HG02970 (cell line): Measurements from ENCODE around the gene TTC34.

Experiments
- ATAC-seq: cut with Tn5 transposase; IDR thresholded peaks from one replicate; pipeline ENCODE4 v1.9.1; 2021; ENCODE audit warnings: mild to moderate bottlenecking, moderate library complexity, moderate number of reproducible peaks; ENCODE audit not compliant: unreplicated experiment, low FRiP score

The TTC34 gene

GRCh38 chr1:2595261-2595811 lies 206.2 kb downstream of the TTC34 start:
- ATAC-seq, result no peak

DNA sequence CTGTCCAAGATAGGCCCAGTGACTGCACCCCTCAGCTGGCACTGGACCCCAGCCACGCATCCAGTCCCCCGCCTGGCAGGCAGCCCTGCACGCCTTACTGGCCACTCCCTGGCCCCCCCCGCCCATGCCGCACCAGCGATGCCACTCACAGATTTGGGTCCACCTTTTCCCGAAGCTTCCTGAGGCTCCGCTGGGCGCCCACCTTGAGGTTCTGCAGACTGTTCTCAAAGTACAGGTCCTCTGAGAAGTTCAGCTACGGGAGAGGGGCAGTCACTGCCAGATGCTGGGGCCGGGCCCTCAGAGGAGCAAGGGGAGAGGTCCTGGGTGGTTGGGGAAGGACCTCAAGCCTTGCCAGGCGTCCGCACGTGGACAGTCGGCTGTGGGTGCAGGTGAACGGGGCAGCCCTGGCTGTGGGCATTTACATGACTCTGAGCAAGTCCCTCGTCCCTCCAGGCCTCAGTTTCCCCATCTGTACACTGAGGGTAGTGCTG lies 206.8 kb downstream of the TTC34 start:
- ATAC-seq, result no peak

DNA sequence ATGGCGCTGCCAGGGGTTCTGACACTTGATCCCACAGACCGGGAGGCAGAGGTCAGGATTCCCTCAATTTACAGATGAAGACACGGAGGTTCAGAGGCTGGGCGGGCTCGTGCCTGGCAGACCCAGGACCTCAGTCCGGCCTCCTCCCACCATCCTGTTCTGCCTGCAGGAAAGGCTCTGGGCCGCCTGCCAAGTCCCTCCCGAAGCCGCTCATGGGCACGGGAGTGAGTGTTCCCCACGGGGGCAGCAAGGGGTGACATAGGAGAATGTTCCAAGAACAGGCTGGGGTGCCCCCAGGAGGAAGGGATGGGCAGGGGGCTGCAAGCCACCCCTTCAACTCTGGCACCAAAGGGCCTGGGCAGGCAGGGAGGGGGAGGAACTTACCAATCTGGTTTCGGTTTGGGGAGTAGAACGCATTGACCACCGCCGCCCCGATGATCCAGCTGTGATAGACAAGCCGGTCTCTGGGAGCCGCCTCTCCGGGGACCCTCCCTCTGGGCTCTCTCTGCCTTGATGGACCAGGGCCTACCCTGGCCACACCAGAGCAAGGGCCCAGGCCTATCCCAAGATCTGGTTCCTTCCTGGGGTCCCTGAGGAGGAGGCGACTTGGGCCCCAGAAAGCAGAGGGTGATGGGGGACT lies 207.4 kb downstream of the TTC34 start:
- ATAC-seq, result no peak

GRCh38 chr1:2593251-2593878 lies 208.1 kb downstream of the TTC34 start:
- no peak for ATAC-seq

DNA sequence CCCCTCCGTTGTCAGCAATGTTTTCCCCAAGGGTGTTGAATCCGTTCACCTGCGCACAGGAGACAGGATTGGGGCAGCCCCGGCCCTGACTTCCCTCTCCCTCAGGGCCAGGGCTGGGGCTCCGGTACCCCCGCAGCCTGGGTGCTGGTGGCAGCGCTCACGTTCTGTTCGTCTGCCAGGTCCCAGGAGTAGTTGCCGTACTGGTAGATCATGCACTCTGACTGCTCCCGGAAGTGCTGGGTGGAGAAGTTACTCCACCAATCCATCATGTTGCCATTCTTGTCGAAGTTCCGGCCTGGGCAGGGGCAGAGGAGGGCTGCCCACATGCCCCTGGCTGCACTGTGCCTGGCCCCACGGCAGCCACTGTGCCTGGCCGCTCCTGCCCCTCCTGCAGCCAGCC lies 208.8 kb downstream of the TTC34 start:
- no peak for ATAC-seq

DNA sequence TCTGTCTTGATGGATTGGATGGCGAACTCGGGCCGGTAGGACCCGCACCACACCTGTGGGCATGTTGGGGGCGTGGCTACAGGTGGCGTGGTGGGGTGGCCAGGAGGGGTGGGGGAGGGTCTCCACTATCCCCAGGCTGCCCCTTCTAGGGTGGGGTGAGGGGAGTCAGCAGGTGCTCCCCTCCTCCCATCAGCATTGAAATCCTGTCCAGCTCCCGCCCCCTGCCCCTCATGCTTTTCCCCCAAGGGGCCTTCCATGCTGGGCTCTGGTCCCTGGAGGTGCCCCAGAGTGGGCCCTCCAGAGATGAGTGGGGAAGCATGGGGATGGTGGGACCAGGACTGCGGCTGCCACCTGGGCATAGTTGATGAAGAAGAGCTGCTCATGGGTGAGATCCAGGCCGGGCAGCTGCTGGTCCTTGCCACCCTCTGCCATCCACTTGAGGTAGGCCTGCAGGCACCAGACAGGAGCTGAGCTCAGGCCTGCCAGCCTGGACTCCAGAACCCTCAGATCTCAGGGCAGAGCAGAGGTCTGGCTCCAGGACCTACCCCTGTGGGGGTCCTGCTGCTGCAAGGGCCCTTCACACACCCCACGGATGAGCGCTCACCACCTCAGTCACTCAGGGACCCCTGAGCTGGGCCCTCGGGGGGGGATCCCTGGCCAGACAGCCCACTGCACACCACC lies 209.8 kb downstream of the TTC34 start:
- ATAC-seq, result no peak

DNA sequence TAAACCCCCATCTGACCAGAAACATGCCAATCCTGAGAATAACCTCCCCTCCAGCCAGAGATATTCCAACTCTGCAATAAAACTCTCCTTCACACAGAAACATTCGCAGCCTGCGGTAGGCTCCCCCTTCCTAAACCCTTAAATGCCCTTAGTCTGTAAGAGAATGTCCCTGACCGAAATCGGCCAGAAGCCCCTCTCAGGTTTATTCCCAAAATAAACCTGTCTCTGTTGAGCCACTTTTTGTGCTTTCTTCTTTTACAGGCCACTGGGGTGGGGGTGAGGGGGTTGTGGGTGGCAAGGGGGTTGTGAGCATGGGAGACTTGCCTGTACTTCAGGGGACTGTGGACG lies 210.3 kb downstream of the TTC34 start:
- no peak for ATAC-seq

DNA sequence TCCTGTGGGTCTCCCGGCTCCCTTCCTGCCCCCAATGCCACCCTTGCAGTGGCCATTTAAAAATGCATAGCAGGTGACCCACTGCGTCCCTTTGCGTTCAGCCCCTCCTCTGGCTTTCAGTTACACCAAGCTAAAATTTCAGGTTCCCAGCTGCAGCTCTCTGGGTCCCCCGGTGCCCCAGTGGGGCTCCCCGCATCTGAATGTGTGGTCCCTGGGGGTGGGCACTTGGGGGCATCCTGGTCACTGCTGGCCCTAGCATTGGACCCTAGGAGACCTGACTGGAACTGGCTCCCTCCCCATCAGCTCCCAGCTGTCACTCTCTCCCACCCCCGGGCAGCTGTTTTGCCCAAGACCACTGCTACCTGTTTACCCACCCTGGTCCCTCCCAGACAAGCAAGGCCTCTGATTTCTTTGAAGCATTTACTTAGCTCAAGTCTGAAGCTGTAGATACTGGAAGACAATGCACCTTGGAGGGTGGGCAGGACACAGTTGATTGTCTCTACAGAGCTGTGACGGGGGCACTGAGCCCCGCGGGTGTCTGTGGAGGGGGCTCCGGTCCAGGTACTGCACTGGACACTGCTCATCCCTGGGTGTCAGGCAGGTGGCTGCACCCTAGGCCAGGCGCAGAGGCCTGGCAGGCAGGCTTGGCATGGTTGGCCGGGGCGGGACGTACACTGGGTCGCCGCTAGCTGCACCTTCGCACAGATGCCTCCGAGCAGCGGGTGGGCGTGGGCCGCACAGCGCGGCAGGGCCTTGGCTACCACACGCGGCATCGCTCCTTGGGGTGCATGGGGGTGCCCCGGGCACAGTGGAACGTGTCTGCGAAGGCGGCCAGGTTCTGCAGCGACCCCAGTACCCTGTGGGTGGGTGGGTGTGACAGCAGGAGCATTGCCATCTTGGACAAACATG lies 211.0 kb downstream of the TTC34 start:
- no peak for ATAC-seq

DNA sequence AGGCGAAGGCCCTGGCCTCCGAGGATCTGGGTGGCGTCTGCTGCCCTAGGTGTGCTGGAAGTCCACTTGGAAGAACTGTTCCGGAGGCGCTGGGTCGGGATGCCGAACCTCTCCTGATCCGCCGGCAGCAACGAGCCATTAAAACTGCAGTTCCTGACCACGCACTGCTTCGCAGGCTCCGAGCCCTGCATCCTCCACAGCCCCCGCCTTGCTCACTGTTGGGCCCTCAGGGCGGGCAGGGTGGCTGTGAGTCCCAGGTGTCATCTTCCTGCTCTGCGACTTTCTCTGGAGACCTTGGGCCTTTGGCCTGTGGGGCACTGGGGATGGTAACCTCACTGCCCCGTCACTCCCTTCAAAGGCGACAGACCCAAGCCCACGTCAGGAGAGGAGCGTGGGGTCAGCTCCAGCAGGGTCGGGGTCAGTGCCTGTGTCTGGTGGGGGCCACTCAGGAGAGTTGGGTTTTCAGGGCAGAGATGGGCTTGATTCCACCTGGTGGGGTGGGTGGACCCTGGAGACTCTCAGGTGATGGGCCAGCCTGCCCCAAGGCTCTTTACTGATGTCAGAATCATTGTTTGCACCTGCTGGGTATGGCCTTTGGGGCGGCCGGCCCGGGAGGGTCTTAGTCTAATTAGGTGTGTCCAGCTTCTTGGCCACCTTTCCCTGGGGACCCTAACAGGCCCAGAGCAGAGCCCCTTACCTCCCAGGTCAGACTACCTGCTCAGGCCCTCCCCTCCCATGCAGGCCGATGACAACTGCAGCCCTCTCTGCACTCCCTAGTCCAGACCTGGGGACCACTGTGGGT lies 211.9 kb downstream of the TTC34 start:
- ATAC-seq, result no peak

DNA sequence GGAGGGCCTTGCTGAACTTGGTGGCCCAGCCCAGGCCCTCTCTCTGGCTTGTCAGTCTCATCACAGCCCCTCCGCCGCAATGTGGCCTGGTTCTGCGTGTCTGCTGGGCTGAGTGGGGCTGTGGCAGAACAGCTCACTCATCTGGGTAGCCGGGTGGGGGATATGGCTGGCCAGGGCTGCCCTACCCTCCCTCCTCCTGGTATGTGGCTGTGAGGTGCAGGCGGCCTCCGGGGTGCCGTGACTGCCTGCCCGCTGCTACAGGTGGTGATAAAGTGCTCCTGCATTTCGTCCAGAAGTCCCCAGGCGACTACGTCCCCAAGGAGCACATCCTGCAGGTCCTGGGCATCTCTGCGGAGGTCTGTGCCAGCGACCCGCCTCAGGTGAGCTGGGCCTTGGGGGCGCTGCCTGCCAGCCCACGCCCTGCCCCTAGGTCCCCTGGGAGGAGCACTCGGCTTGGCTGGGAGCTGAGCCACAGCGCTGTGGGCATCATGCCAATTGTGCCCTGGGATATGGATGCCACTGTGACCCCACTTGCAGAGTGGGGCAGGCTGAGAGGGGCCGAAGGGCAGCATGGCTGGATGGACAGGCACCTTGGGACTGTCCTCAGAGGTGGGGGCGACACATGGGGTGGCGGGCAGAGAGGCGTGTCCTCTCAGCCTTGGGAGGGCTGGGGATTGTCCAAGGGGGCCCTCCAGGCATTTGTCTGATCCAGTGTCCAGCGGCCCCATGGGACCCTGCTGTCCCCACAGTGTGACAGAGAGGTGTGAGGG lies 212.6 kb downstream of the TTC34 start:
- ATAC-seq, result no peak

DNA sequence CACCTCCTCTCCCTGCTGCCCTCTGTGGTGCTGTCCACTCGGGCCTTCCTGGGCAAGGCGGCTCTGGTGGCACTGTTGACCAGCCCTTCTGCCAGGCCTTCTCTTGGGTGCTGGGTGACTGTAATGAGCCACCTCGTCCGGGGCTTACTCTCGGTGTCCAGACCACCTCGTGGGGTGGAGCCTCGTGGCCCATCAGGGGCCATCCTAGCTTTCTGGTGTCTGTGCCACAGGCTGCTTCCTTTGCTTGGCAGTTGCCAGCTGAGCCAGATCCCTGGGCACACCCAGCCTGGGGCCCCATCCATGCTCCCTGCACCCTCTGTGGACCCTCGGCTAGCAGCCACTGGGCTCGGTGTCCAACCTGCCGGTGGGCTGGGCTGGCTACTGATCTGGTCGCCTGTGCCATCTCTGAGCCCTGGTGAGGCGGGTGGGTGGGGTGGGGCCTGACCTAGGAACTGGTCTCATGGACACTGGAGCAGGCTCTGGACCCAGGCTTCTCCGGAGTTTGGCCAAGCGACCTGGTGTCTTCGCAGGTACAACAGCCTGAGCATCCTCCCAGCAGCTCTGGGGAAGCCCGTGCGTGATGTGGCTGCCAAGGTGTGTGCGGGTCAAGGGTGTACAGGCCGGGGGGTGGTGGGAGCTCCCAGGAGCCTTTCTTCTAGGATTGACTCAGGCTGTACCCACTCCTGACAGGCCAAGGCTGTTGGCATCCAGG lies 213.5 kb downstream of the TTC34 start:
- ATAC-seq, result no peak

DNA sequence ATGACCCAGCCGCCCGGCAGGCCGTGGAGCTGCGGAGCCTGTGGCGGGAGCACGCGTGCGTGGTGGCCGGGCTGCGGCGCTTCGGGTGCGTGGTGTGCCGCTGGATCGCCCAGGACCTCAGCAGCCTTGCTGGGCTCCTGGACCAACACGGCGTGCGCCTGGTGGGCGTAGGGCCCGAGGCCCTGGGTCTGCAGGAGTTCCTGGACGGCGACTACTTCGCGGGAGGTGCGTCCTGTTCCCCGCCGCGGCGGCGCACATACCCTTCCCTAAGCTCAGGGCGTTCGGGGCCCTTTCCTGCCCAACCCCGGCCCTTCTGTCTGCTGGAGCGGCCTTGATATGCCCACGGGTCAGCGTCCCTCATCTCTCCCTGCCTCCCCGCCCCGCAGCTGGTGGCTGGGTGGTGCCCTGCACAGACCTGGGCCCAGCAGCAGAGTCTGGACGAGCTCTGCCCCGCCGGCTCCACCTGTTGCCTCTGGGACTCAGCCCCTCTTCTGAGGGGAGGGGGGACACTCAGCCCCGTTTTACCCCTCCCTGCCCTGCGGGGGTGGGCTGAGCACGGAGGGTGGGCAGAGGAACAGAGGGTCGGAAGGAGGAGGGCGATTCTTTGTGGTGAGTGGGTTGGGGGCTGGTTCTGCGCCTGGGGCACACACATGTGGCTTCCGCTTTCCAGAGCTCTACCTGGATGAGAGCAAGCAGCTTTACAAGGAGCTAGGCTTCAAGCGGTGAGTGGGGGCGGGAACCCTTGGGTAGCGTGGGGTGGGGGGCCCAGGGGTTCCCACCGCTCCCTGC lies 214.2 kb downstream of the TTC34 start:
- ATAC-seq, result no peak

- peak; percentile 73 for ATAC-seq
These were observed 215.1 kb downstream of the TTC34 start, which contains the start of gene PRXL2B for GRCh38 chr1:2586154-2587070. PRXL2B (plus strand) TSS chr1:2586777; CDS start chr1:2586886, 109 bp downstream.
